ENCODE measurements around the gene L1CAM. TPM values are rescaled to one million over a fixed set of nuclear protein-coding genes. Genes with fewer than 3 reads are reported as not detected.

L1CAM gene
- total RNA-seq, 1 experiment from 2014 or later = 819 TPM

DNA sequence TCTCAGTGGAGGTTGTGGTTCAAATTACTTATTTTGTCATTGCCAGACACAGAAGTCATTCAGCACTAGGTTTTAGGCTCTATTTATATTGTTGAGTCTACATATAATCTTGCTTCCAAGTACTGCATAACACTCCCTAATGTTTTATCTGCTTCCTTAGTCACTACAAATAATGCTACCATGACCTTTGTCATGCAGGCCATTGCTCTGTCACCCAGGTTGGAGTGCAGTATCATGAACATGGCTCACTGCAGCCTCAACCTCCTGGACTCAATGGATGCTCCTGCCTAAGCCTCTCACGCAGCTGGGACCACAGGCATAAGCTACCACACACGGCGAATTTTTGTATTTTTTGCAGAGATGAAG is 32.1 kb downstream of the L1CAM start:
- Histone ChIP-seq H3K27ac (ENCODE audit: low read length) (no peak overlapping the region), H3K36me3 (ENCODE audit: control insufficient read depth, insufficient read depth, low read length) (no peaks in the 10 kb centered on the region), H3K9me3 (ENCODE audit: control insufficient read depth, insufficient read depth, low read depth, low read length) (no peaks in the 10 kb centered on the region), H3K4me1 (ENCODE audit: control insufficient read depth, insufficient read depth, low read length) (no peaks in the 10 kb centered on the region), H3K4me3 (ENCODE audit: low read depth in 2 of 2, low read length in 2 of 2) (no peak overlapping the region), H3K27me3 (ENCODE audit: control insufficient read depth, insufficient read depth, low read length) (no peaks in the 10 kb centered on the region; the same call in 1 of the 2 replicates)
- in situ Hi-C loops (cut with HindIII; ENCODE audit: low pct_unique_long_range_greater_than_20kb, low sequenced_read_pairs) = no loop called here
- ATAC-seq (no peak), DNase-seq (ENCODE audit: low read depth, low spot score) (no peak)
- BruUV-seq (replicated peaks) = no TSS peak
- ChIA-PET CTCF (interaction anchor here (0.7 kb wide), 1 partner anchor 185 kb away, joined by 3 read pairs; no protein-coding TSS in a partner anchor), POLR2A (no interaction called here)
- TF ChIP-seq SIN3A (IDR thresholded peaks at IDR 0.05; ENCODE audit: borderline replicate concordance, insufficient read depth, low read depth, low read length) (no peak), TCF7L2 (IDR thresholded peaks at IDR 0.05; ENCODE audit: low read depth, low read length) (no peak), POLR2AphosphoS5 (IDR thresholded peaks at IDR 0.05; ENCODE audit: low read depth, low read length) (no peak)
- TF ChIP-seq, protein P1, sequence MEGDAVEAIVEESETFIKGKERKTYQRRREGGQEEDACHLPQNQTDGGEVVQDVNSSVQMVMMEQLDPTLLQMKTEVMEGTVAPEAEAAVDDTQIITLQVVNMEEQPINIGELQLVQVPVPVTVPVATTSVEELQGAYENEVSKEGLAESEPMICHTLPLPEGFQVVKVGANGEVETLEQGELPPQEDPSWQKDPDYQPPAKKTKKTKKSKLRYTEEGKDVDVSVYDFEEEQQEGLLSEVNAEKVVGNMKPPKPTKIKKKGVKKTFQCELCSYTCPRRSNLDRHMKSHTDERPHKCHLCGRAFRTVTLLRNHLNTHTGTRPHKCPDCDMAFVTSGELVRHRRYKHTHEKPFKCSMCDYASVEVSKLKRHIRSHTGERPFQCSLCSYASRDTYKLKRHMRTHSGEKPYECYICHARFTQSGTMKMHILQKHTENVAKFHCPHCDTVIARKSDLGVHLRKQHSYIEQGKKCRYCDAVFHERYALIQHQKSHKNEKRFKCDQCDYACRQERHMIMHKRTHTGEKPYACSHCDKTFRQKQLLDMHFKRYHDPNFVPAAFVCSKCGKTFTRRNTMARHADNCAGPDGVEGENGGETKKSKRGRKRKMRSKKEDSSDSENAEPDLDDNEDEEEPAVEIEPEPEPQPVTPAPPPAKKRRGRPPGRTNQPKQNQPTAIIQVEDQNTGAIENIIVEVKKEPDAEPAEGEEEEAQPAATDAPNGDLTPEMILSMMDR (IDR thresholded peaks at IDR 0.05) = no peak
- TF ChIP-seq, protein P2, sequence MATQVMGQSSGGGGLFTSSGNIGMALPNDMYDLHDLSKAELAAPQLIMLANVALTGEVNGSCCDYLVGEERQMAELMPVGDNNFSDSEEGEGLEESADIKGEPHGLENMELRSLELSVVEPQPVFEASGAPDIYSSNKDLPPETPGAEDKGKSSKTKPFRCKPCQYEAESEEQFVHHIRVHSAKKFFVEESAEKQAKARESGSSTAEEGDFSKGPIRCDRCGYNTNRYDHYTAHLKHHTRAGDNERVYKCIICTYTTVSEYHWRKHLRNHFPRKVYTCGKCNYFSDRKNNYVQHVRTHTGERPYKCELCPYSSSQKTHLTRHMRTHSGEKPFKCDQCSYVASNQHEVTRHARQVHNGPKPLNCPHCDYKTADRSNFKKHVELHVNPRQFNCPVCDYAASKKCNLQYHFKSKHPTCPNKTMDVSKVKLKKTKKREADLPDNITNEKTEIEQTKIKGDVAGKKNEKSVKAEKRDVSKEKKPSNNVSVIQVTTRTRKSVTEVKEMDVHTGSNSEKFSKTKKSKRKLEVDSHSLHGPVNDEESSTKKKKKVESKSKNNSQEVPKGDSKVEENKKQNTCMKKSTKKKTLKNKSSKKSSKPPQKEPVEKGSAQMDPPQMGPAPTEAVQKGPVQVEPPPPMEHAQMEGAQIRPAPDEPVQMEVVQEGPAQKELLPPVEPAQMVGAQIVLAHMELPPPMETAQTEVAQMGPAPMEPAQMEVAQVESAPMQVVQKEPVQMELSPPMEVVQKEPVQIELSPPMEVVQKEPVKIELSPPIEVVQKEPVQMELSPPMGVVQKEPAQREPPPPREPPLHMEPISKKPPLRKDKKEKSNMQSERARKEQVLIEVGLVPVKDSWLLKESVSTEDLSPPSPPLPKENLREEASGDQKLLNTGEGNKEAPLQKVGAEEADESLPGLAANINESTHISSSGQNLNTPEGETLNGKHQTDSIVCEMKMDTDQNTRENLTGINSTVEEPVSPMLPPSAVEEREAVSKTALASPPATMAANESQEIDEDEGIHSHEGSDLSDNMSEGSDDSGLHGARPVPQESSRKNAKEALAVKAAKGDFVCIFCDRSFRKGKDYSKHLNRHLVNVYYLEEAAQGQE (IDR thresholded peaks at IDR 0.05; ENCODE audit: insufficient read depth in 1 of 2, low read depth in 2 of 2, low read length in 1 of 2) = no peak
- intact Hi-C loops (cut with micrococcal nuclease; ENCODE audit: unreplicated experiment) = no loop called here

DNA sequence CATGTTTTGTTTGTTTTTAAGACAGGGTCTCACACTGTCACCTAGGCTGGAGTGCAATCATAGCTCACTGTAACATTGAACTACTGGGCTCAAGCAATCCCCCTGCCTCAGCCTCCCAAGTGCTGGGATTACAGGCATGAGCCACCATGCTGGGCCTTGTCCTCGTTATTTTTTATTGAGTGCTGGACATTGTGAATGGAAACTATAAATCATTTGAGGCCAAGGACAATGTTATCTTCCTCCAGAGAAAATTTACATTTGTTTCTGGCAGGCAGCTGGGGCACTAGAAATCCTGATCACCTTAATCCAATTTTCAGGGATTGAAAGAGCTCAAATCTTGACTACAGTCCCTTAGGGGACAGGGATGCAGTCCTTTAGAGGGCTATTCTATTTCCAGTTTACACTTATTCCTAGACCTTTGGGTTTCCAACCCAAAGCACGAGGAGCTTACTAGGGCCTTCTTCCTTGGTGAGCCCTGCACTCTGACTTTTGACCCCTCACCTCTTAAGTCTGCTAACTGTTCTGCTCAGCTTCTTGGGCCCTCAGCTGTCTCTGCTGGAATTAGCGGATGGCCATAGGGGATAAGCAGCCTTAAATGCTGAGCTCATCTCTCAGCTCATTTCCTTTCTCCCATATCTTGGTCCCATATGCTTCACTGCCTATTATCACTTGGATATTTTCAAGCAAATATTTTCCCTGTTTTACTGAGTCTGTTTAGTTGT is 32.6 kb downstream of the L1CAM start:
- Histone ChIP-seq H3K4me1 (ENCODE audit: control insufficient read depth, insufficient read depth, low read length) (no peaks in the 10 kb centered on the region), H3K9me3 (ENCODE audit: control insufficient read depth, insufficient read depth, low read depth, low read length) (no peaks in the 10 kb centered on the region), H3K27me3 (ENCODE audit: control insufficient read depth, insufficient read depth, low read length) (no peaks in the 10 kb centered on the region; the same call in 1 of the 2 replicates), H3K4me3 (ENCODE audit: low read depth in 2 of 2, low read length in 2 of 2) (no peak overlapping the region), H3K36me3 (ENCODE audit: control insufficient read depth, insufficient read depth, low read length) (no peaks in the 10 kb centered on the region), H3K27ac (ENCODE audit: low read length) (no peak overlapping the region)
- intact Hi-C loops (cut with micrococcal nuclease; ENCODE audit: unreplicated experiment) = no loop called here
- DNase-seq (ENCODE audit: low read depth, low spot score) = no peak
- in situ Hi-C loops (cut with HindIII; ENCODE audit: low pct_unique_long_range_greater_than_20kb, low sequenced_read_pairs) = no loop called here
- no peak for ATAC-seq
- no TSS peak for BruUV-seq (replicated peaks)
- POLR2A ChIA-PET = no interaction called here
- TF ChIP-seq, protein P2 (IDR thresholded peaks at IDR 0.05; ENCODE audit: insufficient read depth in 1 of 2, low read depth in 2 of 2, low read length in 1 of 2) = no peak
- TF ChIP-seq, protein P1 (IDR thresholded peaks at IDR 0.05) = no peak
- TF ChIP-seq TCF7L2 (IDR thresholded peaks at IDR 0.05; ENCODE audit: low read depth, low read length) (no peak), SIN3A (IDR thresholded peaks at IDR 0.05; ENCODE audit: borderline replicate concordance, insufficient read depth, low read depth, low read length) (no peak), POLR2AphosphoS5 (IDR thresholded peaks at IDR 0.05; ENCODE audit: low read depth, low read length) (no peak)
- CTCF ChIA-PET = interaction anchor here (0.7 kb wide), 1 partner anchor 185 kb away, joined by 3 read pairs; no protein-coding TSS in a partner anchor

All from Panc1 (cell line).